Tibial nerve (tissue), 4 donors: ENCODE measurements around the gene FNDC11. TPM values are rescaled to one million over a fixed set of nuclear protein-coding genes. Genes with fewer than 3 reads are reported as not detected.

Source experiments
- DNase-seq, 2 donors: peaks; one replicate each; pipeline ENCODE4 v3.0.0-alpha.2; 2019; ENCODE audit warnings: low spot score in 2 of 2
- H3K27ac ChIP-seq, 4 donors: fragments of 200-600 bp; sonication (generic) in 3 of 4; one replicate each; pipeline ENCODE4 v1.5.1; 2017 to 2019; ENCODE audit warnings: mild to moderate bottlenecking in 1 of 4
- H3K27me3 ChIP-seq, 2 donors: fragments of 200-600 bp; sonication (generic) in 1 of 2; one replicate each; pipeline versions ENCODE4 v1.5.1 to v1.6.0; 2017 to 2019
- H3K36me3 ChIP-seq, 3 donors: fragments of 200-600 bp; sonication (generic); one replicate each; pipeline ENCODE4 v1.5.1; 2018 to 2019
- H3K4me1 ChIP-seq, 4 donors: fragments of 200-600 bp; sonication (generic) in 3 of 4; one replicate each; pipeline ENCODE4 v1.5.1; 2017 to 2019
- H3K4me3 ChIP-seq, 4 donors: fragments of 200-600 bp; sonication (generic) in 3 of 4; one replicate each; pipeline ENCODE4 v1.5.1; 2017 to 2019; ENCODE audit warnings: mild to moderate bottlenecking in 1 of 4, moderate library complexity in 1 of 4
- H3K9me3 ChIP-seq, 4 donors: fragments of 200-600 bp; sonication (generic) in 3 of 4; one replicate each; pipeline ENCODE4 v1.5.1; 2017 to 2019
- CTCF ChIP-seq, 5 experiments: fragments of 200-600 bp in 3 of 5; fragments of 450-650 bp in 2 of 5; sonication (generic) in 3 of 5; IDR thresholded peaks; one replicate each; pipeline ENCODE4 v1.5.1; 2016 to 2019; ENCODE audit warnings: antibody characterized with exemption in 5 of 5, mild to moderate bottlenecking in 3 of 5, moderate library complexity in 2 of 5
- EP300 ChIP-seq, 2 donors: sonication (generic); formaldehyde crosslinking; IDR thresholded peaks; one replicate each; pipeline ENCODE4 v1.6.1; 2017; ENCODE audit warnings: antibody characterized with exemption in 2 of 2, mild to moderate bottlenecking in 1 of 2
- POLR2A ChIP-seq, 2 donors: fragments of 450-650 bp; IDR thresholded peaks; one replicate each; pipeline ENCODE4 v1.6.1; 2017; ENCODE audit warnings: antibody characterized with exemption in 2 of 2, mild to moderate bottlenecking in 2 of 2, moderate library complexity in 2 of 2
- WGBS, 2 donors: methylation state at CpG; one replicate each; pipeline ENCODE4 v1.1.5; 2018; 5-methylcytosine and 5-hydroxymethylcytosine counted together
- total RNA-seq, 4 donors: library from RNA; depleted of rRNA; stranded (reverse); fragments of >200 nt; gene quantifications; one replicate each; pipeline ENCODE4 v1.1.0, GENCODE V29; 2016

The FNDC11 gene
- total RNA-seq, 4 donors from 2014 or later: 0.21 to 1.4 (median 0.30) TPM; not detected in 1

DNA sequence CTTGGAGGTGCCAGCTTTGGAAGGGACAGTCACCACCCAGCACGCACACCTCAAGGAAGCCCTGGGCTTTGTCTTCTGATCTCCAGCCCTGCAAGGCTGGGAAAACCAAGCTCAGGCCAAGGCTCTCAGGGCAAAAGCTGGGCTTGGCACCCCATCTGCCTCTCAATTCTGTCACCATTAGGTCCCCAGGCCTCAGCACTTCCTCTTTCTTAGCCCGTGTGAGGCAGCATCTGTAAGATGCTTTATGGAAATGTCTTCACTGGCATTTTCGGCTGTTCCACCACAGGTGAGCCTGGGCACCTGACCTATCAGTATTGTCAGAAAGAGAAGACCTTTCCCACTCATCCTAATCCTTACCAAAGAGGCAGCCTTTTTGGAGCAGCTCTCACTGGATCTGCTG, 48.4 kb downstream of the FNDC11 start:
- Histone ChIP-seq H3K9me3 (no peaks in the 10 kb centered on the region), H3K4me3 (no peak overlapping the region), H3K27ac (no peak overlapping the region), H3K36me3 (peaks cover 0 to 68% (median 9%) of the 10 kb centered on the region in 3 donors), H3K27me3 (no peaks in the 10 kb centered on the region), H3K4me1 (no peaks in the 10 kb centered on the region)
- no peak for DNase-seq
- 93% methylated on average over 3 of the region's 3 CpGs for WGBS, 2 donors
- no peak for TF ChIP-seq CTCF (IDR thresholded peaks at IDR 0.05)
- TF ChIP-seq POLR2A (IDR thresholded peaks at IDR 0.05): no peak
- TF ChIP-seq EP300 (IDR thresholded peaks at IDR 0.05): no peak

Other genes with a start within 250 kb of the FNDC11 start
- 1 to 10 TPM in 1 of 4 donors, under 1 TPM in 1, not detected in 2; 0.20 to 1.5 TPM for gene CHRNA4, start 192.8 kb upstream of the FNDC11 start, total RNA-seq
- gene KCNQ2, start 81.5 kb upstream of the FNDC11 start, total RNA-seq: not detected
- not detected for gene EEF1A2, start 55.1 kb upstream of the FNDC11 start, total RNA-seq
- 100 to 1,000 TPM in 3 of 4 donors, 10 to 100 TPM in 1; 59.0 to 165 (median 119) TPM for gene PPDPF, start 33.4 kb upstream of the FNDC11 start, total RNA-seq
- under 1 TPM in 2 of 4 donors, not detected in 2; 0.21 to 0.90 TPM for gene PTK6, start 16.8 kb upstream of the FNDC11 start, total RNA-seq
- gene SRMS, start 6.4 kb upstream of the FNDC11 start, total RNA-seq: not detected
- 10 to 100 TPM; 16.3 to 33.7 (median 24.7) TPM for gene HELZ2, start 20.1 kb downstream of the FNDC11 start, total RNA-seq
- gene GMEB2, start 72.9 kb downstream of the FNDC11 start, total RNA-seq: 10 to 100 TPM; 12.5 to 14.7 (median 13.7) TPM
- 10 to 100 TPM; 12.3 to 26.4 (median 15.5) TPM for gene STMN3, start 99.3 kb downstream of the FNDC11 start, total RNA-seq
- gene RTEL1, start 104.2 kb downstream of the FNDC11 start, total RNA-seq: 10 to 100 TPM; 28.2 to 62.4 (median 46.7) TPM
- gene TNFRSF6B, start 142.5 kb downstream of the FNDC11 start, total RNA-seq: 10 to 100 TPM in 3 of 4 donors, 1 to 10 TPM in 1; 8.0 to 61.2 (median 35.9) TPM
- gene ARFRP1, start 153.8 kb downstream of the FNDC11 start, total RNA-seq: 10 to 100 TPM; 36.9 to 71.1 (median 50.9) TPM
- 10 to 100 TPM; 27.5 to 70.8 (median 40.9) TPM for gene ZGPAT, start 153.9 kb downstream of the FNDC11 start, total RNA-seq
- 10 to 100 TPM; 11.4 to 51.9 (median 17.6) TPM for gene LIME1, start 182.5 kb downstream of the FNDC11 start, total RNA-seq
- gene SLC2A4RG, start 185.6 kb downstream of the FNDC11 start, total RNA-seq: 100 to 1,000 TPM in 1 of 4 donors, 10 to 100 TPM in 3; 71.5 to 126 (median 72.5) TPM